ENCODE data around the gene LPCAT2. TPM values are rescaled to one million over a fixed set of nuclear protein-coding genes. Genes with fewer than 3 reads are reported as not detected.
"Not testable (repeated sequence)": the region's sequence is repeated elsewhere in the genome, so short reads cannot be mapped to it uniquely, and the experiment has no call there.

LPCAT2 gene
- total RNA-seq, 1 donor from 2014 or later, result 2.2 TPM

GRCh38 chr16:55615670-55616069, 106.8 kb downstream of the LPCAT2 start:
- H3K36me3 Mint-ChIP-seq (ENCODE audit: low read depth); H3K4me3 Mint-ChIP-seq; H3K4me1 Mint-ChIP-seq (ENCODE audit: low read depth); H3K9me3 Mint-ChIP-seq; H3K27ac Mint-ChIP-seq; H3K27me3 Mint-ChIP-seq (ENCODE audit: insufficient read depth); intact Hi-C loops (cut with micrococcal nuclease); DNase-seq (ENCODE audit: low spot score): not testable (repeated sequence)

- H3K4me1 Mint-ChIP-seq (ENCODE audit: low read depth), result no peaks in the 10 kb centered on the region
- no peak overlapping the region for H3K27ac Mint-ChIP-seq
- intact Hi-C loops (cut with micrococcal nuclease), result no loop called here
- H3K36me3 Mint-ChIP-seq (ENCODE audit: low read depth), result no peaks in the 10 kb centered on the region
- no peak for DNase-seq (ENCODE audit: low spot score)
- H3K9me3 Mint-ChIP-seq, result no peaks in the 10 kb centered on the region
- no peak overlapping the region for H3K4me3 Mint-ChIP-seq
- H3K27me3 Mint-ChIP-seq (ENCODE audit: insufficient read depth), result no peaks in the 10 kb centered on the region
Measured at GRCh38 chr16:55621771-55622170, 112.9 kb downstream of the LPCAT2 start.

GRCh38 chr16:55622272-55622671, 113.4 kb downstream of the LPCAT2 start:
- H3K4me3 Mint-ChIP-seq, result no peak overlapping the region
- intact Hi-C loops (cut with micrococcal nuclease), result no loop called here
- H3K9me3 Mint-ChIP-seq, result no peaks in the 10 kb centered on the region
- DNase-seq (ENCODE audit: low spot score), result no peak
- H3K27me3 Mint-ChIP-seq (ENCODE audit: insufficient read depth), result no peaks in the 10 kb centered on the region
- H3K27ac Mint-ChIP-seq, result no peak overlapping the region
- no peaks in the 10 kb centered on the region for H3K36me3 Mint-ChIP-seq (ENCODE audit: low read depth)
- no peaks in the 10 kb centered on the region for H3K4me1 Mint-ChIP-seq (ENCODE audit: low read depth)

GRCh38 chr16:55622930-55623561, 114.2 kb downstream of the LPCAT2 start:
- no peak for DNase-seq (ENCODE audit: low spot score)
- Mint-ChIP-seq H3K36me3 (ENCODE audit: low read depth) (no peaks in the 10 kb centered on the region), H3K27ac (no peak overlapping the region), H3K27me3 (ENCODE audit: insufficient read depth) (no peaks in the 10 kb centered on the region), H3K4me3 (no peak overlapping the region), H3K4me1 (ENCODE audit: low read depth) (no peaks in the 10 kb centered on the region), H3K9me3 (no peaks in the 10 kb centered on the region)
- intact Hi-C loops (cut with micrococcal nuclease), result no loop called here

- Mint-ChIP-seq H3K4me3 (no peak overlapping the region), H3K4me1 (ENCODE audit: low read depth) (no peaks in the 10 kb centered on the region), H3K9me3 (no peaks in the 10 kb centered on the region), H3K27me3 (ENCODE audit: insufficient read depth) (no peaks in the 10 kb centered on the region), H3K36me3 (ENCODE audit: low read depth) (no peaks in the 10 kb centered on the region), H3K27ac (no peak overlapping the region)
- intact Hi-C loops (cut with micrococcal nuclease), result no loop called here
- DNase-seq (ENCODE audit: low spot score), result no peak
Measured at GRCh38 chr16:55623640-55624039, 114.8 kb downstream of the LPCAT2 start.

GRCh38 chr16:55624696-55625095, 115.8 kb downstream of the LPCAT2 start:
- Mint-ChIP-seq H3K36me3 (ENCODE audit: low read depth) (no peaks in the 10 kb centered on the region), H3K27ac (no peak overlapping the region), H3K27me3 (ENCODE audit: insufficient read depth) (no peaks in the 10 kb centered on the region), H3K4me3 (no peak overlapping the region), H3K4me1 (ENCODE audit: low read depth) (no peaks in the 10 kb centered on the region), H3K9me3 (no peaks in the 10 kb centered on the region)
- no peak for DNase-seq (ENCODE audit: low spot score)
- intact Hi-C loops (cut with micrococcal nuclease), result no loop called here

GRCh38 chr16:55625843-55626242, 117.0 kb downstream of the LPCAT2 start:
- no peak overlapping the region for H3K27ac Mint-ChIP-seq
- no peaks in the 10 kb centered on the region for H3K27me3 Mint-ChIP-seq (ENCODE audit: insufficient read depth)
- no peaks in the 10 kb centered on the region for H3K36me3 Mint-ChIP-seq (ENCODE audit: low read depth)
- H3K4me3 Mint-ChIP-seq, result no peak overlapping the region
- no peak for DNase-seq (ENCODE audit: low spot score)
- no peaks in the 10 kb centered on the region for H3K9me3 Mint-ChIP-seq
- H3K4me1 Mint-ChIP-seq (ENCODE audit: low read depth), result no peaks in the 10 kb centered on the region
- intact Hi-C loops (cut with micrococcal nuclease), result no loop called here

- intact Hi-C loops (cut with micrococcal nuclease), result no loop called here
- H3K9me3 Mint-ChIP-seq, result no peaks in the 10 kb centered on the region
Measured at GRCh38 chr16:55628306-55628968, 119.6 kb downstream of the LPCAT2 start.

GRCh38 chr16:55630774-55631173, 121.9 kb downstream of the LPCAT2 start:
- H3K27ac Mint-ChIP-seq, result no peak overlapping the region
- H3K36me3 Mint-ChIP-seq (ENCODE audit: low read depth), result no peaks in the 10 kb centered on the region
- no peak for DNase-seq (ENCODE audit: low spot score)
- H3K4me1 Mint-ChIP-seq (ENCODE audit: low read depth), result no peaks in the 10 kb centered on the region
- peaks cover 7% of the 10 kb centered on the region for H3K27me3 Mint-ChIP-seq (ENCODE audit: insufficient read depth)
- intact Hi-C loops (cut with micrococcal nuclease), result no loop called here
- H3K9me3 Mint-ChIP-seq, result no peaks in the 10 kb centered on the region
- H3K4me3 Mint-ChIP-seq, result no peak overlapping the region

More at GRCh38 chr16:55628306-55628968, 119.6 kb downstream of the LPCAT2 start:
- Mint-ChIP-seq H3K4me3 (no peak overlapping the region), H3K27ac (no peak overlapping the region), H3K4me1 (ENCODE audit: low read depth) (no peaks in the 10 kb centered on the region), H3K27me3 (ENCODE audit: insufficient read depth) (peaks cover 3% of the 10 kb centered on the region), H3K36me3 (ENCODE audit: low read depth) (no peaks in the 10 kb centered on the region)
- no peak for DNase-seq (ENCODE audit: low spot score)

- H3K27me3 Mint-ChIP-seq (ENCODE audit: insufficient read depth), result peaks cover 7% of the 10 kb centered on the region
- no peaks in the 10 kb centered on the region for H3K36me3 Mint-ChIP-seq (ENCODE audit: low read depth)
- intact Hi-C loops (cut with micrococcal nuclease), result no loop called here
- no peaks in the 10 kb centered on the region for H3K9me3 Mint-ChIP-seq
- H3K4me1 Mint-ChIP-seq (ENCODE audit: low read depth), result no peaks in the 10 kb centered on the region
- H3K27ac Mint-ChIP-seq, result no peak overlapping the region
- no peak for DNase-seq (ENCODE audit: low spot score)
- H3K4me3 Mint-ChIP-seq, result no peak overlapping the region
Measured at GRCh38 chr16:55632259-55632658, 123.4 kb downstream of the LPCAT2 start.

GRCh38 chr16:55634193-55634592, 125.3 kb downstream of the LPCAT2 start:
- no peak for DNase-seq (ENCODE audit: low spot score)
- intact Hi-C loops (cut with micrococcal nuclease), result no loop called here
- no peak overlapping the region for H3K4me3 Mint-ChIP-seq
- H3K4me1 Mint-ChIP-seq (ENCODE audit: low read depth), result no peaks in the 10 kb centered on the region
- H3K9me3 Mint-ChIP-seq, result no peaks in the 10 kb centered on the region
- no peaks in the 10 kb centered on the region for H3K36me3 Mint-ChIP-seq (ENCODE audit: low read depth)
- peaks cover 7% of the 10 kb centered on the region for H3K27me3 Mint-ChIP-seq (ENCODE audit: insufficient read depth)
- no peak overlapping the region for H3K27ac Mint-ChIP-seq
